Progenitor cell of endocrine pancreas (in vitro differentiated cells): ENCODE data around the gene KRTAP9-9. TPM values are rescaled to one million over a fixed set of nuclear protein-coding genes. Genes with fewer than 3 reads are reported as not detected.
"Not testable (repeated sequence)": the region's sequence is repeated elsewhere in the genome, so short reads cannot be mapped to it uniquely, and the experiment has no call there.

ENCODE experiments used
- DNase-seq: peaks from one replicate; pipeline ENCODE4 v3.0.0; 2021; ENCODE audit warnings: low spot score; ENCODE audit not compliant: unreplicated experiment
- H3K27ac Mint-ChIP-seq: 2 replicates; pipeline ENCODE4 v1.8.0; 2021; ENCODE audit warnings: mild to moderate bottlenecking, moderate library complexity, mixed read lengths
- H3K27me3 Mint-ChIP-seq: 2 replicates; pipeline ENCODE4 v1.8.0; 2021; ENCODE audit warnings: mixed read lengths
- H3K36me3 Mint-ChIP-seq: 2 replicates; pipeline ENCODE4 v1.8.0; 2022; ENCODE audit warnings: mixed read lengths; ENCODE audit not compliant: insufficient read depth
- H3K4me1 Mint-ChIP-seq: 2 replicates; pipeline ENCODE4 v1.8.0; 2021; ENCODE audit warnings: low read depth, mixed read lengths
- H3K4me3 Mint-ChIP-seq: 2 replicates; pipeline ENCODE4 v1.8.0; 2021; ENCODE audit warnings: low read depth, mild to moderate bottlenecking, moderate library complexity, mixed read lengths
- H3K9me3 Mint-ChIP-seq: 2 replicates; pipeline ENCODE4 v1.8.0; 2021; ENCODE audit warnings: low read depth, mixed read lengths
- total RNA-seq: library from RNA; stranded (reverse); gene quantifications from 2 replicates; pipeline ENCODE4 v1.2.1, GENCODE V29; 2021
- TF ChIP-seq, protein P1 (sequence below): fragments of 200-600 bp; sonication (generic); IDR thresholded peaks from one replicate; pipeline ENCODE4 v1.5.0; 2021; ENCODE audit warnings: antibody characterized with exemption, mild to moderate bottlenecking; ENCODE audit not compliant: unreplicated experiment

Gene KRTAP9-9
- total RNA-seq, 1 donor from 2014 or later: not detected

GRCh38 chr17:41226051-41226450 is 29.1 kb upstream of the KRTAP9-9 start:
- Mint-ChIP-seq H3K27me3 (peaks cover 19% of the 10 kb centered on the region), H3K27ac (no peak overlapping the region), H3K4me1 (no peaks in the 10 kb centered on the region), H3K9me3 (no peaks in the 10 kb centered on the region), H3K4me3 (no peak overlapping the region), H3K36me3 (no peaks in the 10 kb centered on the region)
- no peak for DNase-seq
- TF ChIP-seq, protein P1, sequence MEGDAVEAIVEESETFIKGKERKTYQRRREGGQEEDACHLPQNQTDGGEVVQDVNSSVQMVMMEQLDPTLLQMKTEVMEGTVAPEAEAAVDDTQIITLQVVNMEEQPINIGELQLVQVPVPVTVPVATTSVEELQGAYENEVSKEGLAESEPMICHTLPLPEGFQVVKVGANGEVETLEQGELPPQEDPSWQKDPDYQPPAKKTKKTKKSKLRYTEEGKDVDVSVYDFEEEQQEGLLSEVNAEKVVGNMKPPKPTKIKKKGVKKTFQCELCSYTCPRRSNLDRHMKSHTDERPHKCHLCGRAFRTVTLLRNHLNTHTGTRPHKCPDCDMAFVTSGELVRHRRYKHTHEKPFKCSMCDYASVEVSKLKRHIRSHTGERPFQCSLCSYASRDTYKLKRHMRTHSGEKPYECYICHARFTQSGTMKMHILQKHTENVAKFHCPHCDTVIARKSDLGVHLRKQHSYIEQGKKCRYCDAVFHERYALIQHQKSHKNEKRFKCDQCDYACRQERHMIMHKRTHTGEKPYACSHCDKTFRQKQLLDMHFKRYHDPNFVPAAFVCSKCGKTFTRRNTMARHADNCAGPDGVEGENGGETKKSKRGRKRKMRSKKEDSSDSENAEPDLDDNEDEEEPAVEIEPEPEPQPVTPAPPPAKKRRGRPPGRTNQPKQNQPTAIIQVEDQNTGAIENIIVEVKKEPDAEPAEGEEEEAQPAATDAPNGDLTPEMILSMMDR: no peak

DNA sequence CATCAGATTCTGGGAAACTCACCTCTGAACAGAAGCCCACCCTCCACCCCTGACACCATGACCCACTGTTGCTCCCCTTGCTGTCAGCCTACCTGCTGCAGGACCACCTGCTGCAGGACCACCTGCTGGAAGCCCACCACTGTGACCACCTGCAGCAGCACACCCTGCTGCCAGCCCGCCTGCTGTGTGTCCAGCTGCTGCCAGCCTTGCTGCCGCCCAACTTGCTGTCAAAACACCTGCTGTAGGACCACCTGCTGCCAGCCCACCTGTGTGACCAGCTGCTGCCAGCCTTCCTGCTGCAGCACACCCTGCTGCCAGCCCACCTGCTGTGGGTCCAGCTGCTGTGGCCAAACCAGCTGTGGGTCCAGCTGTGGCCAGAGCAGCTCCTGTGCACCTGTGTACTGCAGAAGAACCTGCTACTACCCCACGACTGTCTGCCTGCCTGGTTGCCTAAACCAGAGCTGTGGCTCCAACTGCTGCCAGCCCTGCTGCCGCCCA is 28.5 kb upstream of the KRTAP9-9 start, which contains the start of gene KRTAP9-2:
Gene KRTAP9-2 (plus strand): TSS at position 51 of the 498 bp plus-strand sequence. CDS start 7 bp downstream, at position 58.
- not testable (repeated sequence) for H3K36me3 Mint-ChIP-seq, DNase-seq

GRCh38 chr17:41230094-41230493 is 25.1 kb upstream of the KRTAP9-9 start:
- Mint-ChIP-seq H3K4me3 (no peak overlapping the region), H3K27me3 (peaks cover 40% of the 10 kb centered on the region), H3K27ac (no peak overlapping the region), H3K36me3 (no peaks in the 10 kb centered on the region), H3K9me3 (no peaks in the 10 kb centered on the region), H3K4me1 (no peaks in the 10 kb centered on the region)
- no peak for DNase-seq
- TF ChIP-seq, protein P1: no peak

More for the DNA sequence above, 28.5 kb upstream of the KRTAP9-9 start, which contains the start of gene KRTAP9-2:
- H3K4me3 Mint-ChIP-seq, H3K27ac Mint-ChIP-seq, H3K9me3 Mint-ChIP-seq, H3K4me1 Mint-ChIP-seq: not testable (repeated sequence)
- H3K27me3 Mint-ChIP-seq: peaks cover 20% of the 10 kb centered on the region

- DNase-seq: no peak
- no peak overlapping the region for H3K4me3 Mint-ChIP-seq
- H3K4me1 Mint-ChIP-seq: no peaks in the 10 kb centered on the region
- no peaks in the 10 kb centered on the region for H3K36me3 Mint-ChIP-seq
- H3K27me3 Mint-ChIP-seq: peaks cover 52% of the 10 kb centered on the region
- no peak overlapping the region for H3K27ac Mint-ChIP-seq
- no peaks in the 10 kb centered on the region for H3K9me3 Mint-ChIP-seq
- TF ChIP-seq, protein P1: no peak
Measured at GRCh38 chr17:41231731-41232130, 23.5 kb upstream of the KRTAP9-9 start.

GRCh38 chr17:41232399-41233105 is 22.6 kb upstream of the KRTAP9-9 start, which contains the start of gene KRTAP9-3:
KRTAP9-3 (plus strand) TSS chr17:41232449; CDS start chr17:41232502, 53 bp downstream.
- not testable (repeated sequence) for H3K9me3 Mint-ChIP-seq, H3K4me3 Mint-ChIP-seq, DNase-seq, H3K36me3 Mint-ChIP-seq, H3K27ac Mint-ChIP-seq, H3K4me1 Mint-ChIP-seq
- peaks cover 58% of the 10 kb centered on the region for H3K27me3 Mint-ChIP-seq

- not testable (repeated sequence) for H3K4me3 Mint-ChIP-seq, DNase-seq, H3K36me3 Mint-ChIP-seq, H3K27ac Mint-ChIP-seq, H3K4me1 Mint-ChIP-seq
- Mint-ChIP-seq H3K9me3 (peaks cover 13% of the 10 kb centered on the region), H3K27me3 (peaks cover 53% of the 10 kb centered on the region)
Measured at GRCh38 chr17:41237116-41237515, 18.1 kb upstream of the KRTAP9-9 start.

DNA sequence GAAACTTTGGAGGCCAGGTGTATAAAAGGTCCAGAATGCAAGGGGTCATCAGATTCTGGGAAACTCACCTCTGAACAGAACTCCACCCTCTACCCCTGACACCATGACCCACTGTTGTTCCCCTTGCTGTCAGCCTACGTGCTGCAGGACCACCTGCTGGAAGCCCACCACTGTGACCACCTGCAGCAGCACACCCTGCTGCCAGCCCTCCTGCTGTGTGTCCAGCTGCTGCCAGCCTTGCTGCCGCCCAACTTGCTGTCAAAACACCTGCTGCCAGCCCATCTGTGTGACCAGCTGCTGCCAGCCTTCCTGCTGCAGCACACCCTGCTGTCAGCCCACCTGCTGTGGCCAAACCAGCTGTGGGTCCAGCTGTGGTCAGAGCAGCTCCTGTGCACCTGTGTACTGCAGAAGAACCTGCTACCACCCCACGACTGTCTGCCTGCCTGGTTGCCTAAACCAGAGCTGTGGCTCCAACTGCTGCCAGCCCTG is 17.2 kb upstream of the KRTAP9-9 start, which contains the start of gene KRTAP9-8:
Gene KRTAP9-8 (plus strand): TSS at position 51 of the 489 bp plus-strand sequence. CDS start 53 bp downstream, at position 104.
- H3K27ac Mint-ChIP-seq, H3K36me3 Mint-ChIP-seq, H3K4me1 Mint-ChIP-seq, H3K4me3 Mint-ChIP-seq, DNase-seq: not testable (repeated sequence)
- peaks cover 50% of the 10 kb centered on the region for H3K27me3 Mint-ChIP-seq
- H3K9me3 Mint-ChIP-seq: peaks cover 20% of the 10 kb centered on the region

- not testable (repeated sequence) for H3K36me3 Mint-ChIP-seq, H3K4me3 Mint-ChIP-seq, H3K9me3 Mint-ChIP-seq, H3K27ac Mint-ChIP-seq, H3K4me1 Mint-ChIP-seq, DNase-seq
- H3K27me3 Mint-ChIP-seq: peaks cover 51% of the 10 kb centered on the region
Measured at GRCh38 chr17:41246995-41247787, 8.0 kb upstream of the KRTAP9-9 start.

DNA sequence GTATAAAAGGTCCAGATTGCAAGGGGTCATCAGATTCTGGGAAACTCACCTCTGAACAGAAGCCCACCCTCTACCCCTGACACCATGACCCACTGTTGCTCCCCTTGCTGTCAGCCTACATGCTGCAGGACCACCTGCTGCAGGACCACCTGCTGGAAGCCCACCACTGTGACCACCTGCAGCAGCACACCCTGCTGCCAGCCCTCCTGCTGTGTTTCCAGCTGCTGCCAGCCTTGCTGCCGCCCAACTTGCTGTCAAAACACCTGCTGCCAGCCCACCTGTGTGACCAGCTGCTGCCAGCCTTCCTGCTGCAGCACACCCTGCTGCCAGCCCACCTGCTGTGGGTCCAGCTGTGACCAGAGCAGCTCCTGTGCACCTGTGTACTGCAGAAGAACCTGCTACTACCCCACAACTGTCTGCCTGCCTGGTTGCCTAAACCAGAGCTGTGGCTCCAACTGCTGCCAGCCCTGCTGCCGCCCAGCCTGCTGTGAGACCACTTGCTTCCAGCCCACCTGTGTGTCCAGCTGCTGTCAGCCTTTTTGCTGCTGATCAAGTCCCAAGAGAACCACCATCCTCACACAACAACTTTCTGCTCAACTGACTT is 5.4 kb upstream of the KRTAP9-9 start, which contains the start of gene KRTAP9-4:
Gene KRTAP9-4 (plus strand): TSS at position 51 of the 604 bp plus-strand sequence. CDS start 34 bp downstream, at position 85.
- H3K9me3 Mint-ChIP-seq, DNase-seq, H3K36me3 Mint-ChIP-seq, H3K27ac Mint-ChIP-seq, H3K4me3 Mint-ChIP-seq, H3K4me1 Mint-ChIP-seq: not testable (repeated sequence)
- peaks cover 64% of the 10 kb centered on the region for H3K27me3 Mint-ChIP-seq
